Glutamatergic neuron (in vitro differentiated cells): ENCODE results near the gene TLR5. TPM values are rescaled to one million over a fixed set of nuclear protein-coding genes. Genes with fewer than 3 reads are reported as not detected.
"Not testable (repeated sequence)": the region's sequence is repeated elsewhere in the genome, so short reads cannot be mapped to it uniquely, and the experiment has no call there.

Experiments
- DNase-seq: peaks from one replicate; pipeline ENCODE4 v3.0.0; 2022
- H3K27ac Mint-ChIP-seq: one replicate; pipeline ENCODE4 v1.8.0; 2020; ENCODE audit warnings: mild to moderate bottlenecking, mixed read lengths, inconsistent platforms; ENCODE audit not compliant: unreplicated experiment
- H3K27me3 Mint-ChIP-seq: one replicate; pipeline ENCODE4 v1.8.0; 2020; ENCODE audit warnings: mild to moderate bottlenecking, moderate library complexity, mixed read lengths, inconsistent platforms; ENCODE audit not compliant: unreplicated experiment
- H3K36me3 Mint-ChIP-seq: one replicate; pipeline ENCODE4 v1.8.0; 2020; ENCODE audit warnings: mild to moderate bottlenecking, mixed read lengths, inconsistent platforms; ENCODE audit not compliant: unreplicated experiment
- H3K4me1 Mint-ChIP-seq: one replicate; pipeline ENCODE4 v1.8.0; 2020; ENCODE audit warnings: mild to moderate bottlenecking, low read depth, mixed read lengths, inconsistent platforms; ENCODE audit not compliant: unreplicated experiment
- H3K4me3 Mint-ChIP-seq: one replicate; pipeline ENCODE4 v1.8.0; 2020; ENCODE audit warnings: mild to moderate bottlenecking, mixed read lengths, inconsistent platforms; ENCODE audit not compliant: unreplicated experiment
- H3K9me3 Mint-ChIP-seq: one replicate; pipeline ENCODE4 v1.8.0; 2020; ENCODE audit warnings: mild to moderate bottlenecking, moderate library complexity, mixed read lengths, inconsistent platforms; ENCODE audit not compliant: unreplicated experiment
- CTCF ChIP-seq: fragments of 200-600 bp; sonication (generic); IDR thresholded peaks from one replicate; pipeline ENCODE4 v1.5.0; 2021; ENCODE audit not compliant: partially characterized antibody, unreplicated experiment
- total RNA-seq: library from RNA; stranded (reverse); fragmentation: NEBNext Ultra II Directional; extraction: Animal tissue kit (Norgen Biotek cat#: 25700); gene quantifications from one replicate; pipeline ENCODE4 v1.2.1, GENCODE V29; 2021; ENCODE audit not compliant: unreplicated experiment

The TLR5 gene
- total RNA-seq, 1 donor from 2014 or later, result not detected

DNA sequence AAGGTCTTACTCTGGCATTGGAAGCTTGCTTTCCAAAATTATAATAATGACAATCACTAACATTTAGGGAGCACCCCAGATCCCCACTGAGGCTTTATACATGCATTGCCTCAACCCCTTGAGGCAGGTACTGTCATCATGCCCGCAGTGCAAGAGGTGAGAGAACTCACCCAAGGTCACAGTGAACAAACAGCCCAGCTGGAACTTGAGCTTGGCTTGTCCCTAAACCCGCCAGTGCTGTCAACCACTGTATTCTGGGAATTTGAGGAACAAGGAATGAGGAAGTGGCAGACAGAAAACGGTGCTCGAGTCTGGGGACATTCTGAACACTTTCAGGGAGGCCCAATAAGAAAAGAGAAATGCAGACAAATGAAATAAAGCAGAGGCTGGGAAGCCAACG, 34.6 kb upstream of the TLR5 start:
- no peak for TF ChIP-seq CTCF
- H3K9me3 Mint-ChIP-seq, result no peaks in the 10 kb centered on the region
- no peaks in the 10 kb centered on the region for H3K27me3 Mint-ChIP-seq
- no peaks in the 10 kb centered on the region for H3K4me1 Mint-ChIP-seq
- H3K36me3 Mint-ChIP-seq, result no peaks in the 10 kb centered on the region
- no peak overlapping the region for H3K27ac Mint-ChIP-seq
- no peak for DNase-seq
- H3K4me3 Mint-ChIP-seq, result no peak overlapping the region

- Mint-ChIP-seq H3K4me1 (no peaks in the 10 kb centered on the region), H3K4me3 (no peak overlapping the region), H3K27ac (no peak overlapping the region), H3K9me3 (no peaks in the 10 kb centered on the region), H3K36me3 (no peaks in the 10 kb centered on the region), H3K27me3 (no peaks in the 10 kb centered on the region)
- TF ChIP-seq CTCF, result no peak
- no peak for DNase-seq
These were observed 33.4 kb upstream of the TLR5 start for GRCh38 chr1:223176437-223176836.

GRCh38 chr1:223175633-223176032, 32.6 kb upstream of the TLR5 start:
- H3K9me3 Mint-ChIP-seq, result no peaks in the 10 kb centered on the region
- no peak overlapping the region for H3K4me3 Mint-ChIP-seq
- no peak for DNase-seq
- no peaks in the 10 kb centered on the region for H3K36me3 Mint-ChIP-seq
- no peaks in the 10 kb centered on the region for H3K4me1 Mint-ChIP-seq
- H3K27me3 Mint-ChIP-seq, result no peaks in the 10 kb centered on the region
- TF ChIP-seq CTCF, result no peak
- H3K27ac Mint-ChIP-seq, result no peak overlapping the region

GRCh38 chr1:223175032-223175431, 32.0 kb upstream of the TLR5 start:
- Mint-ChIP-seq H3K9me3 (no peaks in the 10 kb centered on the region), H3K36me3 (no peaks in the 10 kb centered on the region), H3K4me3 (no peak overlapping the region), H3K27me3 (no peaks in the 10 kb centered on the region), H3K4me1 (no peaks in the 10 kb centered on the region), H3K27ac (no peak overlapping the region)
- no peak for TF ChIP-seq CTCF
- DNase-seq, result no peak

- H3K9me3 Mint-ChIP-seq, H3K36me3 Mint-ChIP-seq, H3K27ac Mint-ChIP-seq, H3K4me3 Mint-ChIP-seq, DNase-seq, H3K27me3 Mint-ChIP-seq, H3K4me1 Mint-ChIP-seq: not testable (repeated sequence)
These were observed 26.4 kb upstream of the TLR5 start for GRCh38 chr1:223169458-223169857.

DNA sequence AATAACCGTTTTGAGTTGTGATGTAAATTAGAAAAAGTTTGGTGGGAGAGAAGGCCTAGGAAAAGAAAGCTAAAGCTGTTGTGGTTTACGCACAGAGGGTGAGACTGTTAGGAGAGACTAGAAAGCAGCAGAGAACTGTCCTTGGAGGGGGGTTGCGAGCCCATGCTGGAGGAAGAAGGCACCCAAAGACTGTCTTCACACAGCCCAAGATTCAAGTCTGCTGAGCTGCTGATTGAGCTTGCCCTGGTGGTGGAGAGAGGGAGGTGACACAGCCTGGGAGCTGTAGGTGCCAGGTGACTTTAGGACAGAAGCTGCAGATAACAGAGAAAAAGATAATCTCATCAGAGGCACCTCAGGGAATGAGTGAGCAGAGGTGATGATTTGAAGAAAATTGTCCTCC, 18.3 kb upstream of the TLR5 start:
- no peak for DNase-seq

More for the DNA sequence above, 18.3 kb upstream of the TLR5 start:
- peaks cover 2% of the 10 kb centered on the region for H3K9me3 Mint-ChIP-seq
- no peak overlapping the region for H3K4me3 Mint-ChIP-seq
- H3K27me3 Mint-ChIP-seq, result peaks cover 1% of the 10 kb centered on the region
- peaks cover 17% of the 10 kb centered on the region for H3K4me1 Mint-ChIP-seq
- no peak overlapping the region for H3K27ac Mint-ChIP-seq
- H3K36me3 Mint-ChIP-seq, result no peaks in the 10 kb centered on the region
- no peak for TF ChIP-seq CTCF
